Measurements from ENCODE around the gene IPO13. TPM values are rescaled to one million over a fixed set of nuclear protein-coding genes. Genes with fewer than 3 reads are reported as not detected.

The IPO13 gene
- total and polyA plus RNA-seq, 9 donors, result 8.6 to 30.3 (median 20.8) TPM

GRCh38 chr1:43971336-43971980 is 24.7 kb downstream of the IPO13 start:
- Histone ChIP-seq H3K27ac (no peak overlapping the region), H3K4me3 (no peak overlapping the region), H3K27me3 (no peaks in the 10 kb centered on the region), H3K36me3 (no peaks in the 10 kb centered on the region), H3K4me1 (ENCODE audit: insufficient read depth) (peaks cover 13% of the 10 kb centered on the region), H3K9me3 (no peaks in the 10 kb centered on the region)
- intact Hi-C loops (cut with DNase I), result no loop called here
- TF ChIP-seq CTCF (IDR thresholded peaks at IDR 0.05) (no peak), EP300 (IDR thresholded peaks at IDR 0.05) (no peak), POLR2A (IDR thresholded peaks at IDR 0.05) (no peak)
- WGBS, 3 donors, result 91 to 95% (median 93%) methylated on average over 17 of the region's 17 CpGs
- DNase-seq, result no peak

DNA sequence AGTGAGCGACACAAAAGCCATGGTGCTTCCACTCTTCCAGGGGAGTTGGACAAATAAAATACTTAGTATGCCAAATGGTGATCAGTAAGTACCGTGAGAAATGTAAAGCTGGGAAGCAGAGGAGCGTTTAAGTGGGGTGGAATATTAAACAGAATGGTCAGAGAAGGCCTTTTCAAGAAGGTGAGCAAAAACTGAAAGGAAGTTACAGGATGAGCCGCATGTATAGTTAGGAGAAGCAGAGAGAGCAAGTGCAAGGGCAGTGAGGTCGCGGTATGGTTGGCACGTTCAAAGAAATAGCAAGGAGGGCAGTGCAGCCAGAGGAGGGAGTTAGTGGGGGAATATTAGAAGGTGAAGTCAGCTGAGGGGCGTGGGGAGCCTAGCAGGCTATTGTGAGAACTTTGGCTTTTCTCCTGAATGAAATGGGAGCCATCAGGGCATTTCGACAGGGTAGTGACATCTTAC is 27.3 kb downstream of the IPO13 start:
- H3K9me3 ChIP-seq, result no peaks in the 10 kb centered on the region
- no peaks in the 10 kb centered on the region for H3K27me3 ChIP-seq
- H3K4me1 ChIP-seq (ENCODE audit: insufficient read depth), result peaks cover 20% of the 10 kb centered on the region
- DNase-seq, result no peak
- 36 to 44% (median 41%) methylated on average over 9 of the region's 9 CpGs for WGBS, 3 donors
- H3K27ac ChIP-seq, result peak overlapping the region; percentile 43 to 78
- H3K4me3 ChIP-seq, result peak overlapping the region; percentile 92
- no peaks in the 10 kb centered on the region for H3K36me3 ChIP-seq
- intact Hi-C loops (cut with DNase I), result no loop called here
- TF ChIP-seq EP300 (IDR thresholded peaks at IDR 0.05), result no peak
- no peak for TF ChIP-seq POLR2A (IDR thresholded peaks at IDR 0.05)
- no peak for TF ChIP-seq CTCF (IDR thresholded peaks at IDR 0.05)

- intact Hi-C loops (cut with DNase I), result no loop called here
- Histone ChIP-seq H3K36me3 (no peaks in the 10 kb centered on the region), H3K9me3 (no peaks in the 10 kb centered on the region), H3K4me3 (peak within 1 kb of the TSS; percentile 92), H3K4me1 (ENCODE audit: insufficient read depth) (peaks cover 20% of the 10 kb centered on the region), H3K27me3 (no peaks in the 10 kb centered on the region), H3K27ac (peak within 1 kb of the TSS; percentile 43 to 78)
- peak; percentile 92 to 96 (median 94) for DNase-seq
- 0 to 1% (median 0%) methylated on average over 73 to 93 of the region's 93 CpGs for WGBS, 3 donors
- TF ChIP-seq EP300 (IDR thresholded peaks at IDR 0.05) (no peak), CTCF (IDR thresholded peaks at IDR 0.05) (peak in 1 of 3 donors; percentile 68), POLR2A (IDR thresholded peaks at IDR 0.05) (peak; percentile 92)
Observed at GRCh38 chr1:43974443-43975248, 27.9 kb downstream of the IPO13 start, which contains the start of gene ATP6V0B. Gene ATP6V0B, plus strand, starts transcription at chr1:43974960. Its CDS starts 81 bp downstream, at chr1:43975041.

GRCh38 chr1:43975249-43975961 is 28.7 kb downstream of the IPO13 start:
- Histone ChIP-seq H3K27ac (peak overlapping the region; percentile 43 to 78), H3K4me1 (ENCODE audit: insufficient read depth) (peaks cover 22% of the 10 kb centered on the region), H3K4me3 (peak overlapping the region; percentile 92), H3K27me3 (no peaks in the 10 kb centered on the region), H3K9me3 (no peaks in the 10 kb centered on the region), H3K36me3 (no peaks in the 10 kb centered on the region)
- WGBS, 3 donors, result 1 to 2% (median 2%) methylated on average over 33 to 34 of the region's 34 CpGs
- DNase-seq, result peak in 4 of 5 donors; percentile 45 to 66 (median 55)
- TF ChIP-seq EP300 (IDR thresholded peaks at IDR 0.05), result no peak
- TF ChIP-seq CTCF (IDR thresholded peaks at IDR 0.05), result no peak
- no peak for TF ChIP-seq POLR2A (IDR thresholded peaks at IDR 0.05)
- intact Hi-C loops (cut with DNase I), result no loop called here
